Measurements from ENCODE around the gene ABCA7. TPM values are rescaled to one million over a fixed set of nuclear protein-coding genes. Genes with fewer than 3 reads are reported as not detected.
A peak's percentile ranks its signal among the peaks of the same experiment; 100 is the strongest.

Gene ABCA7
- total and polyA plus RNA-seq, 4 donors = 3.0 to 60.9 (median 4.8) TPM

- no peak for TF ChIP-seq EGR1 (IDR thresholded peaks at IDR 0.05; ENCODE audit: low read depth in 2 of 2)
- TF ChIP-seq NR2F2 (IDR thresholded peaks at IDR 0.05) = no peak
- no peak for TF ChIP-seq TAF1 (conservative IDR thresholded peaks at IDR 0.05)
- peak in 1 of 2 donors; percentile 21 for TF ChIP-seq RXRA (IDR thresholded peaks at IDR 0.05)
- TF ChIP-seq HNF4A (conservative IDR thresholded peaks at IDR 0.05) = no peak
- no peak for TF ChIP-seq CTCF (IDR thresholded peaks at IDR 0.05; ENCODE audit: low read depth, low read length, missing input control)
- TF ChIP-seq FOXA2 (IDR thresholded peaks at IDR 0.05) = no peak
- no peaks in the 10 kb centered on the region for H3K27me3 ChIP-seq (ENCODE audit: control insufficient read depth in 4 of 4, insufficient read depth in 4 of 4, low read length in 3 of 4)
- peaks cover 25 to 39% (median 31%) of the 10 kb centered on the region in 4 donors for H3K4me1 ChIP-seq (ENCODE audit: control insufficient read depth in 4 of 4, insufficient read depth in 4 of 4, low read length in 3 of 4)
- H3K9me3 ChIP-seq (ENCODE audit: control insufficient read depth in 4 of 4, low read length in 3 of 4) = no peaks in the 10 kb centered on the region
- peaks cover 0 to 3% (median 0%) of the 10 kb centered on the region in 4 donors for H3K36me3 ChIP-seq (ENCODE audit: control insufficient read depth in 4 of 4, insufficient read depth in 3 of 4, low read depth in 1 of 4, low read length in 3 of 4)
- 52% methylated on average over 26 of the region's 26 CpGs for WGBS
- DNase-seq (ENCODE audit: low spot score) = no peak
- H3K4me3 ChIP-seq (ENCODE audit: low read depth in 1 of 3, low read length in 3 of 3) = no peak overlapping the region
- no peak overlapping the region for H3K27ac ChIP-seq (ENCODE audit: low read depth in 1 of 2, low read length in 2 of 2)
- H3K9ac ChIP-seq (ENCODE audit: low read depth in 1 of 2, low read length in 2 of 2) = no peak overlapping the region
Observed at GRCh38 chr19:995051-995827, 44.7 kb upstream of the ABCA7 start.

- H3K27ac ChIP-seq (ENCODE audit: low read depth in 1 of 2, low read length in 2 of 2) = no peak overlapping the region
- peaks cover 0 to 1% (median 0%) of the 10 kb centered on the region in 4 donors for H3K36me3 ChIP-seq (ENCODE audit: control insufficient read depth in 4 of 4, insufficient read depth in 3 of 4, low read depth in 1 of 4, low read length in 3 of 4)
- peaks cover 27 to 44% (median 33%) of the 10 kb centered on the region in 4 donors for H3K4me1 ChIP-seq (ENCODE audit: control insufficient read depth in 4 of 4, insufficient read depth in 4 of 4, low read length in 3 of 4)
- H3K9me3 ChIP-seq (ENCODE audit: control insufficient read depth in 4 of 4, low read length in 3 of 4) = no peaks in the 10 kb centered on the region
- no peak for DNase-seq (ENCODE audit: low spot score)
- no peak overlapping the region for H3K4me3 ChIP-seq (ENCODE audit: low read depth in 1 of 3, low read length in 3 of 3)
- H3K9ac ChIP-seq (ENCODE audit: low read depth in 1 of 2, low read length in 2 of 2) = no peak overlapping the region
- H3K27me3 ChIP-seq (ENCODE audit: control insufficient read depth in 4 of 4, insufficient read depth in 4 of 4, low read length in 3 of 4) = peaks cover 0 to 4% (median 3%) of the 10 kb centered on the region in 4 donors
- TF ChIP-seq RXRA (IDR thresholded peaks at IDR 0.05) (peak in 1 of 2 donors; percentile 27), ATF3 (IDR thresholded peaks at IDR 0.05) (no peak)
- WGBS = 8% methylated on average over 64 of the region's 64 CpGs
Observed at GRCh38 chr19:996051-996838, 43.7 kb upstream of the ABCA7 start.

GRCh38 chr19:998064-998463 is 41.8 kb upstream of the ABCA7 start:
- H3K9ac ChIP-seq (ENCODE audit: low read depth in 1 of 2, low read length in 2 of 2) = no peak overlapping the region
- H3K4me3 ChIP-seq (ENCODE audit: low read depth in 1 of 3, low read length in 3 of 3) = no peak overlapping the region
- H3K27ac ChIP-seq (ENCODE audit: low read depth in 1 of 2, low read length in 2 of 2) = no peak overlapping the region
- 38% methylated on average over 6 of the region's 6 CpGs for WGBS
- TF ChIP-seq ATF3 (IDR thresholded peaks at IDR 0.05) = no peak
- no peak for TF ChIP-seq RAD21 (IDR thresholded peaks at IDR 0.05)
- no peak for TF ChIP-seq NR2F2 (IDR thresholded peaks at IDR 0.05)
- no peak for TF ChIP-seq MAX (IDR thresholded peaks at IDR 0.05)
- TF ChIP-seq TAF1 (conservative IDR thresholded peaks at IDR 0.05) = no peak
- TF ChIP-seq CTCF (IDR thresholded peaks at IDR 0.05; ENCODE audit: low read depth, low read length, missing input control) = no peak
- TF ChIP-seq JUND (IDR thresholded peaks at IDR 0.05) = no peak
- TF ChIP-seq SP1 (IDR thresholded peaks at IDR 0.05) = no peak
- H3K36me3 ChIP-seq (ENCODE audit: control insufficient read depth in 4 of 4, insufficient read depth in 3 of 4, low read depth in 1 of 4, low read length in 3 of 4) = peaks cover 0 to 1% (median 0%) of the 10 kb centered on the region in 4 donors
- H3K27me3 ChIP-seq (ENCODE audit: control insufficient read depth in 4 of 4, insufficient read depth in 4 of 4, low read length in 3 of 4) = peaks cover 0 to 4% (median 3%) of the 10 kb centered on the region in 4 donors
- peaks cover 22 to 44% (median 30%) of the 10 kb centered on the region in 4 donors for H3K4me1 ChIP-seq (ENCODE audit: control insufficient read depth in 4 of 4, insufficient read depth in 4 of 4, low read length in 3 of 4)
- no peaks in the 10 kb centered on the region for H3K9me3 ChIP-seq (ENCODE audit: control insufficient read depth in 4 of 4, low read length in 3 of 4)
- no peak for DNase-seq (ENCODE audit: low spot score)
